ENCODE results near the gene FREM2. TPM values are rescaled to one million over a fixed set of nuclear protein-coding genes. Genes with fewer than 3 reads are reported as not detected.

Gene FREM2
- total and polyA plus RNA-seq, 2 of the 13 experiments (the other 11 are each of a cell fraction or from before 2014, with no cell fraction given), result not detected

DNA sequence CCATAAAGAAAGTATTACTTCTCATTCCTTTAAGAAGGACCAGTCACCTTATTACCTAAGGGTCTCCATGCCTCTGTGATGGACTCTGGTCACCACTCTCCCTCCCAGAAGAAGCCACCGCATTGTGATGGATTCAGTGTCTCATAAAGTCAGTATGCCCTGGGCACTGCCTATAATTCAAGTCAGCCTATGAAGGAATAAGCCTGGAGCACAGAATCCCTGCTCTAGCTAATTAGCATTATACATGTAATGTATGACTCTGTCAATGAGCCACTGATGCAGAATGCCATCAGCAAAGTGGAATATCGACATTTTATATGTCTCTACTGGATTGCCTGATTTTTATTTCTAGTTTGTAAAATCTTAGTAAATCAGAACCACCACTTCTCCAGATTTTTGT lies 14.9 kb upstream of the FREM2 start:
- Histone ChIP-seq H3K27me3 (ENCODE audit: control insufficient read depth in 1 of 2, insufficient read depth in 2 of 2, low read length in 2 of 2) (no peaks in the 10 kb centered on the region), H3K27ac (ENCODE audit: extremely low read length, insufficient read depth, low read length) (no peak overlapping the region), H3K9me3 (ENCODE audit: low read length) (no peaks in the 10 kb centered on the region), H3K4me3 (replicated peaks in 1 of 3; ENCODE audit: insufficient read depth in 1 of 3, low read depth in 2 of 3, low read length in 3 of 3) (no peak overlapping the region), H2AFZ (ENCODE audit: low read length) (no peak overlapping the region), H3K79me2 (ENCODE audit: insufficient read depth, low read length) (no peaks in the 10 kb centered on the region), H3K4me2 (ENCODE audit: low read depth, low read length) (no peak overlapping the region), H3K9ac (ENCODE audit: insufficient read depth, low read depth, low read length) (no peak overlapping the region), H4K20me1 (ENCODE audit: insufficient read depth, low read length) (no peaks in the 10 kb centered on the region), H3K4me1 (ENCODE audit: insufficient read depth, low read length) (no peaks in the 10 kb centered on the region), H3K36me3 (replicated peaks in 1 of 2; ENCODE audit: control insufficient read depth in 1 of 2, insufficient read depth in 2 of 2, low read length in 2 of 2) (no peaks in the 10 kb centered on the region)
- intact Hi-C loops (cut with micrococcal nuclease; ENCODE audit: unreplicated experiment), result no loop called here
- FAIRE-seq (no peak), DNase-seq (ENCODE audit: low spot score) (no peak), ATAC-seq (no peak)
- TF ChIP-seq, protein P1, sequence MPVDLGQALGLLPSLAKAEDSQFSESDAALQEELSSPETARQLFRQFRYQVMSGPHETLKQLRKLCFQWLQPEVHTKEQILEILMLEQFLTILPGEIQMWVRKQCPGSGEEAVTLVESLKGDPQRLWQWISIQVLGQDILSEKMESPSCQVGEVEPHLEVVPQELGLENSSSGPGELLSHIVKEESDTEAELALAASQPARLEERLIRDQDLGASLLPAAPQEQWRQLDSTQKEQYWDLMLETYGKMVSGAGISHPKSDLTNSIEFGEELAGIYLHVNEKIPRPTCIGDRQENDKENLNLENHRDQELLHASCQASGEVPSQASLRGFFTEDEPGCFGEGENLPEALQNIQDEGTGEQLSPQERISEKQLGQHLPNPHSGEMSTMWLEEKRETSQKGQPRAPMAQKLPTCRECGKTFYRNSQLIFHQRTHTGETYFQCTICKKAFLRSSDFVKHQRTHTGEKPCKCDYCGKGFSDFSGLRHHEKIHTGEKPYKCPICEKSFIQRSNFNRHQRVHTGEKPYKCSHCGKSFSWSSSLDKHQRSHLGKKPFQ (CRISPR knock-in tag; IDR thresholded peaks at IDR 0.05; ENCODE audit: insufficient replicate concordance), result no peak
- TF ChIP-seq, protein P2, sequence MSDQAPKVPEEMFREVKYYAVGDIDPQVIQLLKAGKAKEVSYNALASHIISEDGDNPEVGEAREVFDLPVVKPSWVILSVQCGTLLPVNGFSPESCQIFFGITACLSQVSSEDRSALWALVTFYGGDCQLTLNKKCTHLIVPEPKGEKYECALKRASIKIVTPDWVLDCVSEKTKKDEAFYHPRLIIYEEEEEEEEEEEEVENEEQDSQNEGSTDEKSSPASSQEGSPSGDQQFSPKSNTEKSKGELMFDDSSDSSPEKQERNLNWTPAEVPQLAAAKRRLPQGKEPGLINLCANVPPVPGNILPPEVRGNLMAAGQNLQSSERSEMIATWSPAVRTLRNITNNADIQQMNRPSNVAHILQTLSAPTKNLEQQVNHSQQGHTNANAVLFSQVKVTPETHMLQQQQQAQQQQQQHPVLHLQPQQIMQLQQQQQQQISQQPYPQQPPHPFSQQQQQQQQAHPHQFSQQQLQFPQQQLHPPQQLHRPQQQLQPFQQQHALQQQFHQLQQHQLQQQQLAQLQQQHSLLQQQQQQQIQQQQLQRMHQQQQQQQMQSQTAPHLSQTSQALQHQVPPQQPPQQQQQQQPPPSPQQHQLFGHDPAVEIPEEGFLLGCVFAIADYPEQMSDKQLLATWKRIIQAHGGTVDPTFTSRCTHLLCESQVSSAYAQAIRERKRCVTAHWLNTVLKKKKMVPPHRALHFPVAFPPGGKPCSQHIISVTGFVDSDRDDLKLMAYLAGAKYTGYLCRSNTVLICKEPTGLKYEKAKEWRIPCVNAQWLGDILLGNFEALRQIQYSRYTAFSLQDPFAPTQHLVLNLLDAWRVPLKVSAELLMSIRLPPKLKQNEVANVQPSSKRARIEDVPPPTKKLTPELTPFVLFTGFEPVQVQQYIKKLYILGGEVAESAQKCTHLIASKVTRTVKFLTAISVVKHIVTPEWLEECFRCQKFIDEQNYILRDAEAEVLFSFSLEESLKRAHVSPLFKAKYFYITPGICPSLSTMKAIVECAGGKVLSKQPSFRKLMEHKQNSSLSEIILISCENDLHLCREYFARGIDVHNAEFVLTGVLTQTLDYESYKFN (CRISPR knock-in tag; conservative IDR thresholded peaks at IDR 0.05), result no peak
- no peak for TF ChIP-seq ZMYM4 (CRISPR knock-in tag; IDR thresholded peaks at IDR 0.05)
- TF ChIP-seq, protein P3, sequence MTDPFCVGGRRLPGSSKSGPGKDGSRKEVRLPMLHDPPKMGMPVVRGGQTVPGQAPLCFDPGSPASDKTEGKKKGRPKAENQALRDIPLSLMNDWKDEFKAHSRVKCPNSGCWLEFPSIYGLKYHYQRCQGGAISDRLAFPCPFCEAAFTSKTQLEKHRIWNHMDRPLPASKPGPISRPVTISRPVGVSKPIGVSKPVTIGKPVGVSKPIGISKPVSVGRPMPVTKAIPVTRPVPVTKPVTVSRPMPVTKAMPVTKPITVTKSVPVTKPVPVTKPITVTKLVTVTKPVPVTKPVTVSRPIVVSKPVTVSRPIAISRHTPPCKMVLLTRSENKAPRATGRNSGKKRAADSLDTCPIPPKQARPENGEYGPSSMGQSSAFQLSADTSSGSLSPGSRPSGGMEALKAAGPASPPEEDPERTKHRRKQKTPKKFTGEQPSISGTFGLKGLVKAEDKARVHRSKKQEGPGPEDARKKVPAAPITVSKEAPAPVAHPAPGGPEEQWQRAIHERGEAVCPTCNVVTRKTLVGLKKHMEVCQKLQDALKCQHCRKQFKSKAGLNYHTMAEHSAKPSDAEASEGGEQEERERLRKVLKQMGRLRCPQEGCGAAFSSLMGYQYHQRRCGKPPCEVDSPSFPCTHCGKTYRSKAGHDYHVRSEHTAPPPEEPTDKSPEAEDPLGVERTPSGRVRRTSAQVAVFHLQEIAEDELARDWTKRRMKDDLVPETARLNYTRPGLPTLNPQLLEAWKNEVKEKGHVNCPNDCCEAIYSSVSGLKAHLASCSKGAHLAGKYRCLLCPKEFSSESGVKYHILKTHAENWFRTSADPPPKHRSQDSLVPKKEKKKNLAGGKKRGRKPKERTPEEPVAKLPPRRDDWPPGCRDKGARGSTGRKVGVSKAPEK (CRISPR knock-in tag; IDR thresholded peaks at IDR 0.05; ENCODE audit: borderline replicate concordance), result no peak
- no peak for TF ChIP-seq PAWR (CRISPR knock-in tag; IDR thresholded peaks at IDR 0.05; ENCODE audit: borderline replicate concordance)
- TF ChIP-seq, protein P4, sequence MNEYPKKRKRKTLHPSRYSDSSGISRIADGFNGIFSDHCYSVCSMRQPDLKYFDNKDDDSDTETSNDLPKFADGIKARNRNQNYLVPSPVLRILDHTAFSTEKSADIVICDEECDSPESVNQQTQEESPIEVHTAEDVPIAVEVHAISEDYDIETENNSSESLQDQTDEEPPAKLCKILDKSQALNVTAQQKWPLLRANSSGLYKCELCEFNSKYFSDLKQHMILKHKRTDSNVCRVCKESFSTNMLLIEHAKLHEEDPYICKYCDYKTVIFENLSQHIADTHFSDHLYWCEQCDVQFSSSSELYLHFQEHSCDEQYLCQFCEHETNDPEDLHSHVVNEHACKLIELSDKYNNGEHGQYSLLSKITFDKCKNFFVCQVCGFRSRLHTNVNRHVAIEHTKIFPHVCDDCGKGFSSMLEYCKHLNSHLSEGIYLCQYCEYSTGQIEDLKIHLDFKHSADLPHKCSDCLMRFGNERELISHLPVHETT (CRISPR knock-in tag; conservative IDR thresholded peaks at IDR 0.05), result no peak
- TF ChIP-seq ZNF510 (CRISPR knock-in tag; IDR thresholded peaks at IDR 0.05; ENCODE audit: low read depth), result no peak
- no peak for TF ChIP-seq SALL1 (CRISPR knock-in tag; IDR thresholded peaks at IDR 0.05)
- no peak for TF ChIP-seq FOXJ3 (CRISPR knock-in tag; IDR thresholded peaks at IDR 0.05; ENCODE audit: borderline replicate concordance)
- TF ChIP-seq ZFP90 (CRISPR knock-in tag; IDR thresholded peaks at IDR 0.05; ENCODE audit: borderline replicate concordance), result no peak
- TF ChIP-seq SRSF9 (IDR thresholded peaks at IDR 0.05; ENCODE audit: borderline replicate concordance, insufficient read depth, low read depth, low read length, poor library complexity, severe bottlenecking), result no peak
- TF ChIP-seq ZNF143 (CRISPR knock-in tag; IDR thresholded peaks at IDR 0.05), result no peak
- no peak for TF ChIP-seq RBM22 (optimal IDR thresholded peaks at IDR 0.05; ENCODE audit: low read length)
- TF ChIP-seq HMG20A (CRISPR knock-in tag; IDR thresholded peaks at IDR 0.05; ENCODE audit: borderline replicate concordance), result no peak
- no peak for TF ChIP-seq CHD2 (IDR thresholded peaks at IDR 0.05; ENCODE audit: low read depth, low read length)
- BruUV-seq (replicated peaks), result no TSS peak
- POLR2A ChIA-PET, result no interaction called here
- in situ Hi-C loops (cut with HindIII; ENCODE audit: extremely low pct_ligation_motif_present, low pct_unique_long_range_greater_than_20kb), result no loop called here
- CTCF ChIA-PET (ENCODE audit: low intra/inter-chr PET ratio, low total read pairs), result no interaction called here
- 0% methylated on average over 2 of the region's 2 CpGs for WGBS (ENCODE audit: low lambda C conversion rate)
